K562 (cell line): ENCODE results near the gene CMTR1. TPM values are rescaled to one million over a fixed set of nuclear protein-coding genes. Genes with fewer than 3 reads are reported as not detected.

Source experiments
- DIDO1 ChIP-seq: fragments of 450-650 bp; IDR thresholded peaks from 2 replicates; pipeline ENCODE4 v1.6.1; 2016; ENCODE audit warnings: low read depth, missing biosample characterization, missing genetic modification characterization
- GATA2 ChIP-seq: sonication (generic); formaldehyde crosslinking; IDR thresholded peaks from 2 replicates; pipeline ENCODE4 v1.4.0; 2020; ENCODE audit warnings: mild to moderate bottlenecking, missing genetic modification reagents
- PML ChIP-seq: IDR thresholded peaks from 2 replicates; pipeline ENCODE4 v1.6.1; 2012; ENCODE audit warnings: low read length, inconsistent platforms
- polyA plus RNA-seq, 8 experiments: library from polyadenylated mRNA; depleted of rRNA in 4 of 8; stranded (reverse) in 5 of 8; unstranded in 3 of 8; fragments of >200 nt; fragmentation: Nextera tagmentation in 2 of 8; fragmentation: Illumina TruSeq in 1 of 8; extraction: Ambion mirVana in 2 of 8; extraction: Trizol in 1 of 8; gene quantifications; 2 replicates each; pipeline versions ENCODE4 v1.2.1 to v1.2.3, GENCODE V29; 2011 to 2014; ENCODE audit warnings: inconsistent platforms in 1 of 8, missing spikeins in 1 of 8
- total RNA-seq, 7 experiments: library from RNA; depleted of rRNA in 6 of 7; stranded (reverse); fragments of >200 nt in 6 of 7; fragmentation: Illumina TruSeq in 2 of 7; extraction: Trizol in 2 of 7; gene quantifications; 2 replicates each; pipeline versions ENCODE4 v1.2.1 to v1.2.3, GENCODE V29; 2011 to 2021; ENCODE audit warnings: low replicate concordance in 1 of 7
- TF ChIP-seq, protein P1 (sequence below): fragments of 450-650 bp; IDR thresholded peaks from 2 replicates; pipeline ENCODE4 v1.6.1; 2016; ENCODE audit warnings: low read depth
- TF ChIP-seq, protein P2 (sequence below): fragments of 200-800 bp; sonication (Bioruptor generic); IDR thresholded peaks from 2 replicates; pipeline ENCODE4 v1.6.1; 2017; ENCODE audit warnings: missing genetic modification characterization, missing compliant biosample characterization

Gene CMTR1
- total and polyA plus RNA-seq, 9 of the 15 experiments (the other 6 are each of a cell fraction or from before 2014, with no cell fraction given): 2.9 to 63.5 (median 49.5) TPM

DNA sequence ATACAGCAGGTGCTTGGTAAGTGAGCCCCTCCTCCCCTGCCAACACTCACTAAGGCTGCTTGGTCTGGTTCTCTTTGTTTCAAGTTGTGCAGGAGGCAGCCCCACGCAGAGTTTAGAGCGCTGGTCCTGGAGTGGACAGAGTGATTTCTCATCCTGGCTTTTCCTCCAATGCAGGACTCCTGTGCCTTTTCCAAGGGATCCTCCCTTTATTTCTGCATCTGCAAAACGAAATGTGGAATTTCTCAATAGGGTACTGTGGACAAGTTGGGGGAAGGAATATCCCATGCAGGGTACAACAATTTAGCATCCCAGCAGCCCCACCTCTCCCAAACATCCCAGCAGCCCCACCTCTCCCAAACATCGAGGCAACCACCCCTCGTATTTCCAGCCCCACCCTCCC lies 97.3 kb downstream of the CMTR1 start (continued):
- TF ChIP-seq, protein P1, sequence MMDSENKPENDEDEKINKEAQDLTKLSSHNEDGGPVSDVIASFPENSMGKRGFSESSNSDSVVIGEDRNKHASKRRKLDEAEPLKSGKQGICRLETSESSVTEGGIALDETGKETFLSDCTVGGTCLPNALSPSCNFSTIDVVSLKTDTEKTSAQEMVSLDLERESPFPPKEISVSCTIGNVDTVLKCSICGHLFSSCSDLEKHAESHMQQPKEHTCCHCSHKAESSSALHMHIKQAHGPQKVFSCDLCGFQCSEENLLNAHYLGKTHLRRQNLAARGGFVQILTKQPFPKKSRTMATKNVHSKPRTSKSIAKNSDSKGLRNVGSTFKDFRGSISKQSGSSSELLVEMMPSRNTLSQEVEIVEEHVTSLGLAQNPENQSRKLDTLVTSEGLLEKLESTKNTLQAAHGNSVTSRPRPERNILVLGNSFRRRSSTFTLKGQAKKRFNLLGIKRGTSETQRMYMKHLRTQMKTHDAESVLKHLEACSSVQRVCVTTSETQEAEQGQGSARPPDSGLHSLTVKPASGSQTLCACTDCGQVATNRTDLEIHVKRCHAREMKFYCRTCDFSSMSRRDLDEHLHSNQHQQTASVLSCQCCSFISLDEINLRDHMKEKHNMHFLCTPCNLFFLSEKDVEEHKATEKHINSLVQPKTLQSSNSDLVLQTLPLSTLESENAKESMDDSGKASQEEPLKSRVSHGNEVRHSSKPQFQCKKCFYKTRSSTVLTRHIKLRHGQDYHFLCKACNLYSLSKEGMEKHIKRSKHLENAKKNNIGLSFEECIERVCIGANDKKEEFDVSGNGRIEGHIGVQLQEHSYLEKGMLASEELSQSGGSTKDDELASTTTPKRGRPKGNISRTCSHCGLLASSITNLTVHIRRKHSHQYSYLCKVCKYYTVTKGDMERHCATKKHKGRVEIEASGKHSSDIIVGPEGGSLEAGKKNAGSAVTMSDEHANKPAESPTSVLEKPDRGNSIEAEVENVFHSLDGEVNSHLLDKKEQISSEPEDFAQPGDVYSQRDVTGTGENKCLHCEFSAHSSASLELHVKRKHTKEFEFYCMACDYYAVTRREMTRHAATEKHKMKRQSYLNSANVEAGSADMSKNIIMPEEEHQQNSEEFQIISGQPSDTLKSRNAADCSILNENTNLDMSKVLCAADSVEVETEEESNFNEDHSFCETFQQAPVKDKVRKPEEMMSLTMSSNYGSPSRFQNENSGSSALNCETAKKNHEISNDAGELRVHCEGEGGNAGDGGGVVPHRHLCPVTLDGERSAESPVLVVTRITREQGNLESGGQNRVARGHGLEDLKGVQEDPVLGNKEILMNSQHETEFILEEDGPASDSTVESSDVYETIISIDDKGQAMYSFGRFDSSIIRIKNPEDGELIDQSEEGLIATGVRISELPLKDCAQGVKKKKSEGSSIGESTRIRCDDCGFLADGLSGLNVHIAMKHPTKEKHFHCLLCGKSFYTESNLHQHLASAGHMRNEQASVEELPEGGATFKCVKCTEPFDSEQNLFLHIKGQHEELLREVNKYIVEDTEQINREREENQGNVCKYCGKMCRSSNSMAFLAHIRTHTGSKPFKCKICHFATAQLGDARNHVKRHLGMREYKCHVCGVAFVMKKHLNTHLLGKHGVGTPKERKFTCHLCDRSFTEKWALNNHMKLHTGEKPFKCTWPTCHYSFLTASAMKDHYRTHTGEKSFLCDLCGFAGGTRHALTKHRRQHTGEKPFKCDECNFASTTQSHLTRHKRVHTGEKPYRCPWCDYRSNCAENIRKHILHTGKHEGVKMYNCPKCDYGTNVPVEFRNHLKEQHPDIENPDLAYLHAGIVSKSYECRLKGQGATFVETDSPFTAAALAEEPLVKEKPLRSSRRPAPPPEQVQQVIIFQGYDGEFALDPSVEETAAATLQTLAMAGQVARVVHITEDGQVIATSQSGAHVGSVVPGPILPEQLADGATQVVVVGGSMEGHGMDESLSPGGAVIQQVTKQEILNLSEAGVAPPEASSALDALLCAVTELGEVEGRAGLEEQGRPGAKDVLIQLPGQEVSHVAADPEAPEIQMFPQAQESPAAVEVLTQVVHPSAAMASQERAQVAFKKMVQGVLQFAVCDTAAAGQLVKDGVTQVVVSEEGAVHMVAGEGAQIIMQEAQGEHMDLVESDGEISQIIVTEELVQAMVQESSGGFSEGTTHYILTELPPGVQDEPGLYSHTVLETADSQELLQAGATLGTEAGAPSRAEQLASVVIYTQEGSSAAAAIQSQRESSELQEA: no peak
- TF ChIP-seq PML: no peak
- TF ChIP-seq GATA2 (CRISPR knock-in tag): no peak
- TF ChIP-seq, protein P2, sequence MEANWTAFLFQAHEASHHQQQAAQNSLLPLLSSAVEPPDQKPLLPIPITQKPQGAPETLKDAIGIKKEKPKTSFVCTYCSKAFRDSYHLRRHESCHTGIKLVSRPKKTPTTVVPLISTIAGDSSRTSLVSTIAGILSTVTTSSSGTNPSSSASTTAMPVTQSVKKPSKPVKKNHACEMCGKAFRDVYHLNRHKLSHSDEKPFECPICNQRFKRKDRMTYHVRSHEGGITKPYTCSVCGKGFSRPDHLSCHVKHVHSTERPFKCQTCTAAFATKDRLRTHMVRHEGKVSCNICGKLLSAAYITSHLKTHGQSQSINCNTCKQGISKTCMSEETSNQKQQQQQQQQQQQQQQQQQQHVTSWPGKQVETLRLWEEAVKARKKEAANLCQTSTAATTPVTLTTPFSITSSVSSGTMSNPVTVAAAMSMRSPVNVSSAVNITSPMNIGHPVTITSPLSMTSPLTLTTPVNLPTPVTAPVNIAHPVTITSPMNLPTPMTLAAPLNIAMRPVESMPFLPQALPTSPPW: no peak
- no peak for TF ChIP-seq DIDO1 (tag)
